Endothelial cell of umbilical vein (primary cell): ENCODE measurements around the gene MED12L.

ENCODE experiments used
- CTCF ChIP-seq, 2 donors: IDR thresholded peaks; 1 replicate in 1 of 2; 2 replicates in 1 of 2; pipeline ENCODE4 v1.5.1; 2011; ENCODE audit warnings: low read length in 2 of 2, mild to moderate bottlenecking in 2 of 2, moderate library complexity in 2 of 2, control low read depth in 1 of 2, inconsistent platforms in 1 of 2, low read depth in 1 of 2; ENCODE audit not compliant: insufficient read depth in 1 of 2; ENCODE audit errors: extremely low read depth in 1 of 2
- MAX ChIP-seq: IDR thresholded peaks from 2 replicates; pipeline ENCODE4 v1.6.1; 2011; ENCODE audit not compliant: insufficient read depth, insufficient read length
- POLR2A ChIP-seq: IDR thresholded peaks from 2 replicates; pipeline ENCODE4 v1.6.1; 2012; ENCODE audit warnings: low read depth, mild to moderate bottlenecking, control low read depth, low read length
- POLR2AphosphoS5 ChIP-seq: IDR thresholded peaks from 2 replicates; pipeline ENCODE4 v1.6.1; 2012; ENCODE audit warnings: low read depth, mild to moderate bottlenecking, control low read depth, low read length, moderate library complexity; ENCODE audit not compliant: insufficient read depth

DNA sequence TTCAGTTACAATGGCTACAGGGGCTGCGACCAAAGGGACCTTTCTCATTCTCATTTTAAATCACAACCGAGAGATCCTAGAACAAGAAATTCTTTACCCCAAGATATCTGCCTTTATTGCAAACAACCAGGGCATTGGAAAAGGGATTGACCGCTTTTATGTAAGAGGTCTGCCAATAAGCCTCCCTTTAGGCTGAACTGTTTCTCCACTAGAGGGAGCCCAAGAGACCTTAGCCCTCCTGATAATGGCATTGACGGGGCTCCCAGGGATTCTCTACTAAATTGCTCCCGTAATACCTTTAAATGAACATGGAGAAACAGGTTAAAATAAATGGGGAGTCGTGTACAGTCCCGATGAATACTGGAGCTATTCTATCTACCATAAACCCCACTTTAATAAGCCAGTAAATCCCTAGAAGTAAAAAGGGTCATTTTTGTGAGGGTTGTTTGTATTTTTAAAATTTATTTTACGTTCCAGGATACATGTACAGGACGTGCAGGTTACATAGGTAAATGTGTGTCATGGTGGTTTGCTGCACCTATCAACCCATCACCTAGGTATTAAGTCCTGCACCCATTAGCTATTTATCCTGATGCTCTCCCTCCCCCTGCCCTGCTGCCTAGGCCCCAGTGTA, 382.9 kb downstream of the MED12L start:
- TF ChIP-seq CTCF (IDR thresholded peaks at IDR 0.05; ENCODE audit: extremely low read depth in 1 of 2, insufficient read depth in 1 of 2, low read depth in 1 of 2, low read length in 2 of 2) (peak; percentile 83 to 86), POLR2A (no peak), MAX (no peak), POLR2AphosphoS5 (no peak)
